ENCODE results near the gene PTPRM.

Gene PTPRM

DNA sequence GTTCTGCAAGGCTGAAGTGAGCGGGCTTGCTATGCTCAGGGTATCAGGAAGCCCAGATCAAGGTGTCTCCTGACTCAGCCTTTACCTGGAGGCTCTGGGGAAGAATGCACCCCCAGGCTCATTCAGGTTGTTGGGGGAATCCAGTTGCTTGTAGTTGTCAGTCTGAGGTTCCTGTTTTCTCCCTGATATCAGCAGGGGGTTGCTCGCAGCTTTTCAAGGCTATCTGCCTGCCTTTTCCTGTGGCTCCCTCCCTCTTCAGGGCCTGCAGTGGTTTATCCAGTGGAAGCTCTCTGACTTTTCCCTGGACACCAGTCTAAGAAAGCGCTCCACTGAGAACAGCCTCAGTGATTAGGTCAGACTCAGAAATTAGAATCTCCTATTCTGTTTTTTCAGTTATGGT lies 116.6 kb downstream of the PTPRM start:
- POLR2A ChIA-PET (ENCODE audit: low non-redundant PET) = no interaction called here
- CTCF ChIA-PET = no interaction called here
- no peak for DNase-seq (ENCODE audit: low spot score)
- H3K27ac ChIP-seq = no peak overlapping the region
- TF ChIP-seq, protein P1, sequence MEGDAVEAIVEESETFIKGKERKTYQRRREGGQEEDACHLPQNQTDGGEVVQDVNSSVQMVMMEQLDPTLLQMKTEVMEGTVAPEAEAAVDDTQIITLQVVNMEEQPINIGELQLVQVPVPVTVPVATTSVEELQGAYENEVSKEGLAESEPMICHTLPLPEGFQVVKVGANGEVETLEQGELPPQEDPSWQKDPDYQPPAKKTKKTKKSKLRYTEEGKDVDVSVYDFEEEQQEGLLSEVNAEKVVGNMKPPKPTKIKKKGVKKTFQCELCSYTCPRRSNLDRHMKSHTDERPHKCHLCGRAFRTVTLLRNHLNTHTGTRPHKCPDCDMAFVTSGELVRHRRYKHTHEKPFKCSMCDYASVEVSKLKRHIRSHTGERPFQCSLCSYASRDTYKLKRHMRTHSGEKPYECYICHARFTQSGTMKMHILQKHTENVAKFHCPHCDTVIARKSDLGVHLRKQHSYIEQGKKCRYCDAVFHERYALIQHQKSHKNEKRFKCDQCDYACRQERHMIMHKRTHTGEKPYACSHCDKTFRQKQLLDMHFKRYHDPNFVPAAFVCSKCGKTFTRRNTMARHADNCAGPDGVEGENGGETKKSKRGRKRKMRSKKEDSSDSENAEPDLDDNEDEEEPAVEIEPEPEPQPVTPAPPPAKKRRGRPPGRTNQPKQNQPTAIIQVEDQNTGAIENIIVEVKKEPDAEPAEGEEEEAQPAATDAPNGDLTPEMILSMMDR (conservative IDR thresholded peaks at IDR 0.05; ENCODE audit: low read depth) = no peak

DNA sequence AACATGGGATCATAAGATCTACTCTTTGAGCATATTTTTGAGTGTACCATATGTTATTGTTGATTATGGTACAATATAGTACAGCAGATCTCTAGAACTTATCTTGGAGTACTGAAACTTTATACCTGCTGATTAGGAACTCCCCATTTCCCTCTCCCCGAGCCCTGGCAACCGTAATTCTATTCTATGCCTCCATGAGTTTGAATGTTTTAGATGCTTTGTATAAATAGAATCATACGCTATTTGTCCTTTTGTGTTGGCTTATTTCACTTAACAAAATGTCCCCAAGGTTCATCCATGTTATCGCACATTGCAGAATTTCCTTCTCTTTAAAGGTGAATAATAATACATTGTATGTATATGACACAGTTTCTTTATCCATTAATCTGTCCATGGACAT lies 117.2 kb downstream of the PTPRM start:
- no peak for DNase-seq (ENCODE audit: low spot score)
- ChIA-PET CTCF (no interaction called here), POLR2A (ENCODE audit: low non-redundant PET) (no interaction called here)
- TF ChIP-seq, protein P1 (conservative IDR thresholded peaks at IDR 0.05; ENCODE audit: low read depth) = no peak
- H3K27ac ChIP-seq = no peak overlapping the region

DNA sequence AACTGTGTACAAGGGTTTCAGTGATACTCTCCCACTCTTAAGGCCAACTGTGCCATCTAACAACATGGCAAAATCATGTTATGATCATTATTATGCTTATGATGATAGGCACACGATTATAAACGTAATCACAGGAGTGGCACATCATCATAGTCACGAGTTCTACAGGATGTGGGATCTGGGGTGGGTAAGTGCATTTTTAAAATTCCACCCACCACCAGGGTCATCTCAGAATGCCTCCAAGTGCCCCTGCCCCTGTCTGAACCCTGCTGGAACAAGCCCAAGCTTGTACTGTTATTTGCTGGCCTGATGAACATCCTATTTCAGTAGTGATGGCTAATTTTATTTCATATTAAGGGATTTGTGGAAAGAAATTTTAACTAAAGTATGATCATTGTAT lies 117.8 kb downstream of the PTPRM start:
- POLR2A ChIA-PET (ENCODE audit: low non-redundant PET) = no interaction called here
- TF ChIP-seq, protein P1 (conservative IDR thresholded peaks at IDR 0.05; ENCODE audit: low read depth) = no peak
- CTCF ChIA-PET = no interaction called here
- no peak overlapping the region for H3K27ac ChIP-seq
- peak; percentile 18 for DNase-seq (ENCODE audit: low spot score)

DNA sequence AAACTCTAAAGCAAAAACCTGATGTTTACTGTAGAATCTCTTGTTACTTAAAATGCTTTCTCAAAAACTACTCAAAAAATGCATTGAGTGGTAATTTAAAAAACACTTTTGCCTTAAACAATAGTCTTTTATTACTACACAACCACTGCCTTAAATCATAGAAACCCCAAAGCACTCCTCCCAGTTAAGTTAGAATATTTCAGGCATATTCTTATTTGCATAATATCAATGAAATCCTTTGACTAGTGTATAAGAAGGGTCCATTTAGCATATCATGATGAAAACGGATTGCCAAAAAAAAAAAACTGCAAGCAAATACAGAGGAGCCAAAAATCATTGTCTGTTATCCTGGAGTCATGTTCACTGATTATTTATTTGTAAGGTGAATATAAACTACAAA lies 119.2 kb downstream of the PTPRM start:
- TF ChIP-seq, protein P1 (conservative IDR thresholded peaks at IDR 0.05; ENCODE audit: low read depth) = no peak
- H3K27ac ChIP-seq = no peak overlapping the region
- no peak for DNase-seq (ENCODE audit: low spot score)
- POLR2A ChIA-PET (ENCODE audit: low non-redundant PET) = no interaction called here
- CTCF ChIA-PET = no interaction called here

DNA sequence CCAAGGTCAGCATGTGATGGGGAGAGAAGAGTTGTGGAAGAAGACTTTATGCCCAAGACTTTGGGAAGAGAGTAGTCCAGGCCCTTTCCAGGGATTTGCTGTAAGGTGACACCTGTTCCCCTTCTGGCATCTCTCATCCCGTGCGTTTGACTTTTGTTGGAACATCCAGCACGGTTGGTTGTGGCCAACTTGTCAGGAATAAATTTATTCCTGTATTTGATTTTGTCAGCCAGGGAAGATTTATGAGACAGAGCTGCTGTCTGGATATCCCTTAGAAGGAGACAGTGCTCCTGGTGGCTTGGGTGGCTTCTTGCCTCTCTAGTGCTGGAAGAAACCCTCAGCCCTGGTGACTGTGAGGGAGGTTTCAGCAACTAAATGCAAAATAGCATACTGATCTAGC lies 121.5 kb downstream of the PTPRM start:
- no peak overlapping the region for H3K27ac ChIP-seq
- CTCF ChIA-PET = no interaction called here

DNA sequence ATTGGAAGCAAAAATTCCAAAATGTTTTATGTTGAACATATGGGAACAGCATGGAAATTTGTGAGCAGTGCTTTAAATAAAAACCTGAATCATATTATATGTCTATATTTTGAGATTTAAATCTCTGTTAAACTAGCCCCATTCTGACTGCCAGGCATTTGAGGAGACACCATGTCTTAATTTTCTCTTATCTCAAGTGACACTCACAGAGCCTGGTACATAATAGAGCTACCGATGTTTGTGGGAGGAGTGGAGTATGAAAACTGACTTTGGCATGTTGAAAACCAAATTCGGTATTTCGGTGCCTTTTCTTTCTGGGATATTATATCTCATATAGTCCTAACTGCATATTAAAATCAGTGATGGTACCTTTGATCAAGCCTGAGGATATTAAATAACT lies 124.1 kb downstream of the PTPRM start:
- no peak for DNase-seq (ENCODE audit: low spot score)
- H3K27ac ChIP-seq = no peak overlapping the region
- ChIA-PET POLR2A (ENCODE audit: low non-redundant PET) (no interaction called here), CTCF (interaction anchor here (0.6 kb wide), 1 partner anchor 12 kb away, joined by 3 read pairs; no protein-coding TSS in a partner anchor)
- TF ChIP-seq, protein P1 (conservative IDR thresholded peaks at IDR 0.05; ENCODE audit: low read depth) = no peak

More for the DNA sequence above, 121.5 kb downstream of the PTPRM start:
- TF ChIP-seq, protein P1 (conservative IDR thresholded peaks at IDR 0.05; ENCODE audit: low read depth) = no peak
- POLR2A ChIA-PET (ENCODE audit: low non-redundant PET) = no interaction called here
- DNase-seq (ENCODE audit: low spot score) = no peak

DNA sequence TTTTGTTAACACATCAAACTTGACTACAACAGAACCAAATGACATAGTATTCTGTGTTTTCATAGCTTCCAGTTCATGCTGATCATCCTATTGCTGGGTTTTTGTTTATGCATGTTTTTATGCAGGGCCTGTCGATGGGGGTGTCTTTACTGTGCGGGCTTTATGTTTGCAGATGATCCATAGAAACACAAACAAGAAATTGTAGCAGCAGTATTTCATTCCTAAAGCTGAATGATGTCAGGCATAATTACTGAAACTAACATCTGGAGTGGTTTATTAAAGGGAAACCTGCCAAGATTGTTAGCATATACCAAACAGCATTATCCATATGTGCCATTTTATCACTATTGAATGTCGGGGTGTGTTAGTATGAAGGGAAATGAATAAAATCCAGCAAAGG lies 129.7 kb downstream of the PTPRM start:
- TF ChIP-seq, protein P1 (conservative IDR thresholded peaks at IDR 0.05; ENCODE audit: low read depth) = no peak
- DNase-seq (ENCODE audit: low spot score) = no peak
- POLR2A ChIA-PET (ENCODE audit: low non-redundant PET) = interaction anchor here (0.6 kb wide), 1 partner anchor 473 kb away, joined by 3 read pairs; no protein-coding TSS in a partner anchor
- H3K27ac ChIP-seq = no peak overlapping the region
- CTCF ChIA-PET = no interaction called here

All from RWPE1 (cell line).